GM20431 (cell line): ENCODE data around the gene SYT1.
"Not testable (repeated sequence)": the region's sequence is repeated elsewhere in the genome, so short reads cannot be mapped to it uniquely, and the experiment has no call there.

ENCODE experiments used
- in situ Hi-C: fragments of 300-500 bp; cut with MseI, MboI; formaldehyde crosslinking; loops from one replicate; pipeline ENCODE4 v1.15.0; 2020; ENCODE audit warnings: low sequenced_read_pairs; ENCODE audit not compliant: unreplicated experiment

The SYT1 gene

DNA sequence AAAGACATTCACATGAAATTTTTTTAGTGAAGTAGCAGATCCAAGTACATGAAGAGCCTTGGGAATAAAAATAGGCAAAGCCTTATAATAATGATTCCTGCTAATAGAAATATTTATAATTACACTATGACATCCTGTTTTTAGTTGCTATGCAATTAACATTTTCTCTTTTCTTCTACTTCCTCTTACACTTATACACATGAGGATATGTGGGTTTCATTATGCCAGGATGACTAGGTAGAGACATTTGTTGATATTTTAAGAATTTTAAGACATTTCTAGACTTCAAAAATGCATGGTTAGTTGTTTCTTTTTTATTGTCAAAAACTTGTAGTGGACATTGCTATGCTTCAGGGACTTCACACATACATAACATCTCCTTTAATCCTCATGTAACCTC is 326.8 kb downstream of the SYT1 start:
- in situ Hi-C loops = no loop called here

DNA sequence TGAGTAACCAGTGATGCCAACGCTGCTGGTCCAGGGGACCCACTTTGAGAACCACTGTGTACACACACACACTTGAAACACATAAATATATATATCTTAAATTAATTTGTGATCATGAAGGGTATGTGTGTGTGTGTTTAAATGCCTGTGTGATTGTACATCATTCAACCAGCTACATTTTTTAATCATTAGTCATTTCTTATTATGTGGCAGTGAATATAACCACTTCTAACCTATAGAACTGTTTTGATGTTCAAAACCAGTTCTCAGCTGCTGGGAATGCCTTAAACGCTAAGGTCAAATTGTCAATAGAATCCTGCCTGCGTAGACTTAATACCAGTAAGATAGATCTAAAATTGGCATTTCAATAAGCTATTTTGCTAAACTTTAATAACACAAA is 330.0 kb downstream of the SYT1 start:
- in situ Hi-C loops = no loop called here

- in situ Hi-C loops = no loop called here
Measured at GRCh38 chr12:79199166-79199565, 334.6 kb downstream of the SYT1 start.

- in situ Hi-C loops = no loop called here
Measured at GRCh38 chr12:79200176-79200575, 335.6 kb downstream of the SYT1 start.

DNA sequence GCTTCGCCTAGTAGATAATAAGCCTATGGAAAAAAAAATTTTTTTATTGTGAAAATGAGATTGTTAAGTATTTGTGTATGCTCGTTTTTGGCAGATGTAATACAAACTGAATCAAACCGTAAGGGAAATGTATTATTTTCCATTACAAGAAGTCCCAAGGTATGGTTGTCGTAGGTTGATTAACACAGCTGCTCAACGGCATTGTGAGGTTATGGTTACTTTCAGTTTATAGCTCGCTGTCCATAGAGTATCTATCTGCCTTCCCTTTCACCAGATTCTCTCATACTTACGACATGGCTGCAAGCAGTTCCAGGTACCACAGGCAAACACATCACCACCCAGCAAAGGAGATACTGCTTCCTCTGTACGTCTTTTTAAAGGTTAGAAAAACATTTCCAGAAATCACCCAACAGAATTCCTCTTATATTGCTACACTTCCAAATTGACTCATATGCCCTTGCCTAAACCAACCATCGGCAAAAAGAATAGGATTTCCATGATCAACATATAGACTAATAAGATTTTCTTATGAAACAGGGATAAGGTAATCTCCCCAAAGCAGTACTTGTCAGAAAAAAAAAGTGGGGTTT is 338.6 kb downstream of the SYT1 start:
- in situ Hi-C loops = no loop called here

GRCh38 chr12:79206871-79207270 is 342.3 kb downstream of the SYT1 start:
- in situ Hi-C loops = no loop called here

DNA sequence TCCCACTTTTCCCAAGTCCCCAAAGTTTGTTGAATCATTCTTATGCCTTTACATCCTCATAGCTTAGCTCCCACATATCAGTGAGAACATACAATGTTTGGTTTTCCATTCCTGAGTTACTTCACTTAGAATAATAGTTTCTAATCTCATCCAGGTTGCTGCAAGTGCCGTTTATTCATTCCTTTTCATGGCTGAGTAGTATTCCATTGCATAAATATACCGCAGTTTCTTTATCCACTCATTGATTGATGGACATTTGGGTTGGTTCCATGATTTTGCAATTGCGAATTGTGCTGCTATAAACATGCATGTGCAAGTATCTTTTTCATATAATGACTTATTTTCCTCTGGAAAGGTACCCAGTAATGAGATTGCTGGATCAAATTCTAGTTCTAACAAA is 345.8 kb downstream of the SYT1 start:
- in situ Hi-C loops = not testable (repeated sequence)

DNA sequence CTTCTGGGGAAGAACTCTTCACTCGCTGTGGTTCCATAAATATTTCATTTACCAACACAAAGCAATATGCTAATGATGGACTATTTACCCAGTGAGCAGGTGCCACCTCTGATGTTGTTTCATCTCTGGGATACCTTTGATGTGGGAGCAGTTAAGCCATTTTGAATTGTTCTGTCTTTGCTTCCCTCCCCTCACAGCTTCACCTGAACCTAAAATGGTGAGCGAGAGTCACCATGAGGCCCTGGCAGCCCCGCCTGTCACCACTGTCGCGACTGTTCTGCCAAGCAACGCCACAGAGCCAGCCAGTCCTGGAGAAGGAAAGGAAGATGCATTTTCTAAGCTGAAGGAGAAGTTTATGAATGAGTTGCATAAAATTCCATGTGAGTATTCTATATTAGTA is 352.7 kb downstream of the SYT1 start:
- in situ Hi-C loops = no loop called here

- in situ Hi-C loops = no loop called here
Measured at GRCh38 chr12:79223210-79223609, 358.6 kb downstream of the SYT1 start.

DNA sequence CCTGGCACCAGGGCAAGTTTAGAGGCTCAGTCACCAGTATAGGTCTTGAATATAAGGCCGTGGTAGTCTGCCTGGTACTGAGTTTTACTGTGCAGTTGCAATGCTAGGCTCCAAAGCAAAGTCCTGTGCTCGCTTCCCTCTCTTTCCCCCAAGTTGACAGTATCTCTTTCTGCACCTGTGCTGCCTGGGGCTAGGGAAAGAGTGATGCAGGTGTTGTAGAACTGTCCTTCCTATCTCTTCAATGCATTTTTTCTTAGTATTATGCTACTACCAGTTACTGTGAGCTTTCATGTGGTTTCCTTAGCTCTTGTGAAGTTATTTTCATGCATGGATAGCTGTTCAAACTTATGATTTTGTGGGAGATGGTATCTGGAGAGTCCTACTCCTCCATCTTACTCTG is 359.2 kb downstream of the SYT1 start:
- in situ Hi-C loops = no loop called here

DNA sequence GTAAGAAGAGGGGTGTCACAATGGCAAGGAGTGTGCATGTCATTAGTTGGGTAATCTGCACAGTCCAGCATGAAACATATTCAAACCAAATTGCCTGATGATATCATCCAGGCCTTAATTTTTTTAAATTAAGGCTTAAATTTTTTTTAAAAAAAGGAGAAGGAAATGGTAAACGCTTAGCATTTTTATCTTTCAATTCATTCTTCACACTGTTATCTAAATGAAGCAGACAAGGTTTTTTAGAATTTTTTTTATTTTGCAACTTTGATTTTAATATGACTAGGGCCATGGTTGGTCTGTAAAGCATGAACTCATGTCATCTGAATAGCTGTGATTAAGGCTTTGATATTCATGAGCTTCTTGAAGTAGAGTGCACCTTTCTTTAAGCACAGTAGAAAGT is 362.5 kb downstream of the SYT1 start:
- in situ Hi-C loops = no loop called here

GRCh38 chr12:79227646-79228045 is 363.1 kb downstream of the SYT1 start:
- in situ Hi-C loops = no loop called here

DNA sequence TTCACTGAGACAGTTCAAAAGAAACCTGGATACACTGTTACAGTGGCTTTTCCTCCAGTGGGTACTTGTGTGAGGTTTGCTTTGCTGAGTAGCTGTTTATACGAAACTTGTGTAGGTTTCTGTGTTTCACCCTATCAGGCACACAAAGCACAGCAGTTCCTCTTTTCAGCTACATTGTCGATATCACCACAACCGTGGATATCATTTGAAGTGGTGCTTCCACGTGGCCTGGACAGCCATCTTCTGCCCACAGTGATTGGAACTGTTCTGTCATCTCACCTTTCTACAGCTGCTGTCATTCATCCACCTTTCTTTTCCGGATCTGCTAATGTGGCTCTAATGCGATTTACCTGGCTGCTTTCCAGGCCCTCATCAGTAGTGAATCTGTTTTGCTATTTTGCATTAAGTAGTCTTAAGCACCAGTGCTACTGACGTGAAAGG is 368.8 kb downstream of the SYT1 start:
- in situ Hi-C loops = no loop called here

- in situ Hi-C loops = no loop called here
Measured at GRCh38 chr12:79236920-79237319, 372.3 kb downstream of the SYT1 start.

DNA sequence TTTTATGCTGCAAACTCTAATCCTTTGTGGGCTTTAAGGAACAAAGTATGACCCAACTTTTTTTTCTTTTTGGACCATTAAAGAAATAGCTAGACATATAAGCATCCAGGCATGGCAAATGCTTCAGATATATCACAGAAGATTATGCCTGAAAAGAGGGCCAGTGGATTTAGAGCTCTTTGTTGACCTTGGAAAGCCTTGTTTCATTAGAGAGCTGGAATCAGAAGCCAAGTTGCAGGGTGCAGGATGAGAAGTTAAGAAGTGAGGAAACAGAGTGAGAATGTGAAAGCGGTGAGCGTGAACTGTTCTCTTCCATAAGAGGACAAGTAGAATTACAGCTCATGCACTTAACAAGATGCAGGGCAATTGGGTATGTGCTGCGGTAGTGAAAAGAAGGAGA is 373.7 kb downstream of the SYT1 start:
- in situ Hi-C loops = no loop called here

DNA sequence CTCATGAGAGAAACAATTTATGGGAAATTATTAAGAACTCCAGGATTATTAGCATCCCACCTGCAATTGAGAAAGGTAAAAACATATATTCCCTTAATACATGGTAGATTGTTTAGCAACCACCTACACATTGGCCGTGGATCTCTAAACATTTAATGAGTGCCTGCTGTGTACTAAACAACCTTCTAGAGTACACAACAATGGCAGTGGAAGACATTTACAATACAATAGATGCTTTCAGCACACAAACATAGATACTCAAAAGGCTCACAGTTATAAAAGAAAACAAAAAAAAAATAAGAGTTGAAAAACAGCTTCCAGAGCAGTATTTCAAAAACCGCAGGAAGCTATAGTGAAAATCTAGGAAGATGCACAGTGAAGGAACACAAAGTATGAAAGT is 382.9 kb downstream of the SYT1 start:
- in situ Hi-C loops = no loop called here

DNA sequence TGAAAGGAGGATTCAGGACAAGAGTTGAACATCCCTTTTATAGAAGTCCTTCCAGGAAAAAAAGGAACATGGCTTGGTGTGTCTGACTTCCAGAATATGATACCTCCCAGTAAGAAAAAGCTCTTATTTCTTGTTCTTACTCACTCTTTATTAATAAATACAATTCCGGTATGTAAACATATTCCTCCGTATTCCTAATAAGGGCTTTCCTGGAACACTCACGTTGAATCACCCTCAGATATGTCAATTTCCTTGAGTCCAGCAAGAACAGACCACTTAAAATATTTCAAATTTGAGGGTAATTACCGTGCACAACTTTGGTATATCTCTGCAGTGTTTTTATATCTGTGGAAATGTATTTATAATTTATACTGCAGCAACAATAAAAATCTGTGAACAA is 385.6 kb downstream of the SYT1 start:
- in situ Hi-C loops = no loop called here

GRCh38 chr12:79250960-79251755 is 386.6 kb downstream of the SYT1 start:
- in situ Hi-C loops = no loop called here

DNA sequence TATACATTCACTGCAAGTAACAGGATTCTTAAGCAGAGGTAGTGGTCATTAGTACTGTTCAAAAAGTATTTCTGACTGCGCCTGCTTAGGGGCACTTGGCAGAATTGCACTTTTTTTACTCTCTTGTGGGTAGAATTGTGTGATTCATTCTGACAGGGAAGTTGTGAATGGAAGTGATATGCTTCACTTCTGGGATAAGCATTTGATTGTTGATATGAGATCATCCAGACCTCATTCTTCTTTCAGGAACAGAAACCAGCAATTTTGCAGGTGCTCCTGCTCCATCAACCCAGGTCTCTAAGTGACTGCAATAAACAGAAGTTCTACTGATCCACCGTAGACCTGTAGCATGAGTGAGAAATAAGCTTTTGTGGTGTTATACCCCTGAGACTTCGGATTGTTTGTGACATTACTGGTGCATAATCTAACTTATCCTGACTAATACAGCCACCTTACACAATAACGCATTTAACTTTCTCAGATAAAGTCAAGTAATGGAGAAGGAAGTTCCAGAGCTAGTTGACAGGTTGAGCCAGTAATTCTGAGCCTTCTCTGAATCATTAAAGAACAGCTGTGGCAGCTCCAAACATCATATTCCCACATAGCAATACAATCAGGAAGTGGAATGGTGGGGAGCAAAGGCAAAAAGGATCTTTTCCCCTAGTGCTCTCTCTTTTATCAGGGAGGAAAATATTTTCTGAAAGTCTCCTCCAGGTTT is 387.9 kb downstream of the SYT1 start:
- in situ Hi-C loops = no loop called here

DNA sequence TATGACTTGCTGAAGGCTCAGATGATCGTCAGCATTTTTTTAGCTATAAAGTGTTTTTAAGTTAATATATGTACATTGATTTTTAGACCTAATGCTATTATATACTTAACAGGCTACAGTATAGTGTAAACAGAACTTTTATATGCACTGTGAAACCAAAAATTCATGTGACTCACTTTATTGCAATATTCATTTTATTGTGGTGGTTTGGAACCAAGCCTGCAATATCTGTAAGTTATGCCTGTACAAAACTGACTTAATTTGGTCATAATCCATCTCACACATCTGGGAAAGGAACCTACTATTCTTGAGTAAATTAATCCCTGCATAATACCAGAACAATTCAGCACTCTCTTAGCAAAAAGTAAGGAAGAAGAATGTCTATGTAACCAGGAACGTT is 390.7 kb downstream of the SYT1 start:
- in situ Hi-C loops = no loop called here

- in situ Hi-C loops = no loop called here
Measured at GRCh38 chr12:79260923-79261322, 396.3 kb downstream of the SYT1 start.
